MCF 10A (cell line): ENCODE measurements around the gene ETNK1. TPM values are rescaled to one million over a fixed set of nuclear protein-coding genes. Genes with fewer than 3 reads are reported as not detected.

Experiments
- BruUV-seq: library from RNA; stranded (reverse); fragments of 400-500 nt; replicated peaks from 2 replicates; lab custom pipeline; 2021; lab: Mats Ljungman, UMichigan
- CTCF ChIA-PET: fragments of 300-600 bp; sonication (Branson Sonifier 250); formaldehyde crosslinking; extraction: SDS; loops from one replicate; lab custom pipeline; 2021; ENCODE audit warnings: antibody characterized with exemption, inconsistent platforms; lab: Yijun Ruan, JAX
- POLR2A ChIA-PET: fragments of 300-600, 350-650 bp; sonication (Branson Sonifier 250); formaldehyde crosslinking; extraction: SDS; loops from one replicate; lab custom pipeline; 2020; ENCODE audit warnings: antibody characterized with exemption, inconsistent platforms; lab: Yijun Ruan, JAX
- DNase-seq: peaks from one replicate; pipeline ENCODE4 v3.0.0-alpha.2; 2018; ENCODE audit not compliant: unreplicated experiment
- H3K27ac Mint-ChIP-seq: one replicate; pipeline ENCODE4 v1.8.0; 2022; ENCODE audit warnings: mild to moderate bottlenecking, low read depth, mixed read lengths; ENCODE audit not compliant: unreplicated experiment
- H3K27me3 Mint-ChIP-seq: one replicate; pipeline ENCODE4 v1.8.0; 2022; ENCODE audit warnings: mixed read lengths; ENCODE audit not compliant: insufficient read depth, unreplicated experiment
- H3K36me3 Mint-ChIP-seq: one replicate; pipeline ENCODE4 v1.8.0; 2022; ENCODE audit warnings: mild to moderate bottlenecking, moderate library complexity, mixed read lengths; ENCODE audit not compliant: insufficient read depth, unreplicated experiment
- H3K4me1 Mint-ChIP-seq: one replicate; pipeline ENCODE4 v1.8.0; 2022; ENCODE audit warnings: mixed read lengths; ENCODE audit not compliant: insufficient read depth, unreplicated experiment
- H3K4me3 Mint-ChIP-seq: one replicate; pipeline ENCODE4 v1.8.0; 2022; ENCODE audit warnings: mild to moderate bottlenecking, moderate library complexity, mixed read lengths; ENCODE audit not compliant: unreplicated experiment
- H3K9me3 Mint-ChIP-seq: one replicate; pipeline ENCODE4 v1.8.0; 2022; ENCODE audit warnings: mixed read lengths; ENCODE audit not compliant: unreplicated experiment
- intact Hi-C: fragments of 100-400 bp; cut with micrococcal nuclease; formaldehyde crosslinking; loops from 2 replicates; pipeline ENCODE4 v1.14.1; 2022
- total RNA-seq: library from RNA; stranded (reverse); gene quantifications from 2 replicates; pipeline ENCODE4 v1.2.3, GENCODE V29; 2022
- TF ChIP-seq, protein P1 (sequence below): fragments of 200-600 bp; IDR thresholded peaks from one replicate; pipeline ENCODE4 v1.8.0; 2022; ENCODE audit warnings: antibody characterized with exemption, mild to moderate bottlenecking; ENCODE audit not compliant: unreplicated experiment

The ETNK1 gene
- total RNA-seq, 1 experiment from 2014 or later = 38.3 TPM

GRCh38 chr12:22668441-22668840, 43.5 kb downstream of the ETNK1 start:
- Mint-ChIP-seq H3K27me3 (no peaks in the 10 kb centered on the region), H3K4me3 (no peak overlapping the region), H3K36me3 (peaks cover 33% of the 10 kb centered on the region), H3K9me3 (no peaks in the 10 kb centered on the region), H3K4me1 (peaks cover 8% of the 10 kb centered on the region), H3K27ac (no peak overlapping the region)
- no TSS peak for BruUV-seq
- POLR2A ChIA-PET = interaction anchor here (0.7 kb wide), 1 partner anchor 33 kb away, joined by 4 read pairs; no protein-coding TSS in a partner anchor
- no peak for DNase-seq
- CTCF ChIA-PET = no interaction called here
- intact Hi-C loops = no loop called here
- TF ChIP-seq, protein P1, sequence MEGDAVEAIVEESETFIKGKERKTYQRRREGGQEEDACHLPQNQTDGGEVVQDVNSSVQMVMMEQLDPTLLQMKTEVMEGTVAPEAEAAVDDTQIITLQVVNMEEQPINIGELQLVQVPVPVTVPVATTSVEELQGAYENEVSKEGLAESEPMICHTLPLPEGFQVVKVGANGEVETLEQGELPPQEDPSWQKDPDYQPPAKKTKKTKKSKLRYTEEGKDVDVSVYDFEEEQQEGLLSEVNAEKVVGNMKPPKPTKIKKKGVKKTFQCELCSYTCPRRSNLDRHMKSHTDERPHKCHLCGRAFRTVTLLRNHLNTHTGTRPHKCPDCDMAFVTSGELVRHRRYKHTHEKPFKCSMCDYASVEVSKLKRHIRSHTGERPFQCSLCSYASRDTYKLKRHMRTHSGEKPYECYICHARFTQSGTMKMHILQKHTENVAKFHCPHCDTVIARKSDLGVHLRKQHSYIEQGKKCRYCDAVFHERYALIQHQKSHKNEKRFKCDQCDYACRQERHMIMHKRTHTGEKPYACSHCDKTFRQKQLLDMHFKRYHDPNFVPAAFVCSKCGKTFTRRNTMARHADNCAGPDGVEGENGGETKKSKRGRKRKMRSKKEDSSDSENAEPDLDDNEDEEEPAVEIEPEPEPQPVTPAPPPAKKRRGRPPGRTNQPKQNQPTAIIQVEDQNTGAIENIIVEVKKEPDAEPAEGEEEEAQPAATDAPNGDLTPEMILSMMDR = no peak

GRCh38 chr12:22670762-22671161, 45.8 kb downstream of the ETNK1 start:
- Mint-ChIP-seq H3K9me3 (no peaks in the 10 kb centered on the region), H3K36me3 (peaks cover 46% of the 10 kb centered on the region), H3K4me1 (peaks cover 8% of the 10 kb centered on the region), H3K27me3 (no peaks in the 10 kb centered on the region), H3K4me3 (no peak overlapping the region), H3K27ac (no peak overlapping the region)
- intact Hi-C loops = no loop called here
- TF ChIP-seq, protein P1 = peak; percentile 34
- POLR2A ChIA-PET = interaction anchor here (0.6 to 0.7 kb wide), 2 partner anchors 845 to 1287 kb away, joined by 3 to 4 read pairs; no protein-coding TSS in a partner anchor
- CTCF ChIA-PET = interaction anchor here (0.7 to 1.8 kb wide), 9 partner anchors 14 to 589 kb away, joined by 3 to 5 read pairs (median 3); no protein-coding TSS in a partner anchor
- no peak for DNase-seq
- BruUV-seq = no TSS peak

GRCh38 chr12:22672951-22673350, 48.0 kb downstream of the ETNK1 start:
- POLR2A ChIA-PET = interaction anchor here (1.0 kb wide), 1 partner anchor 15 kb away, joined by 3 read pairs; no protein-coding TSS in a partner anchor
- peaks cover 49% of the 10 kb centered on the region for H3K36me3 Mint-ChIP-seq
- TF ChIP-seq, protein P1 = no peak
- no peak overlapping the region for H3K4me3 Mint-ChIP-seq
- peaks cover 8% of the 10 kb centered on the region for H3K4me1 Mint-ChIP-seq
- BruUV-seq = no TSS peak
- CTCF ChIA-PET = interaction anchor here (0.6 to 1.2 kb wide), 3 partner anchors 12 to 304 kb away, joined by 3 to 4 read pairs (median 4); partner anchors contain the start of gene C2CD5
- no peak overlapping the region for H3K27ac Mint-ChIP-seq
- peaks cover 8% of the 10 kb centered on the region for H3K9me3 Mint-ChIP-seq
- intact Hi-C loops = no loop called here
- no peaks in the 10 kb centered on the region for H3K27me3 Mint-ChIP-seq
- DNase-seq = peak; percentile 14

- Mint-ChIP-seq H3K4me3 (no peak overlapping the region), H3K27me3 (no peaks in the 10 kb centered on the region), H3K4me1 (peaks cover 2% of the 10 kb centered on the region), H3K27ac (no peak overlapping the region), H3K9me3 (peaks cover 11% of the 10 kb centered on the region), H3K36me3 (peaks cover 56% of the 10 kb centered on the region)
- intact Hi-C loops = no loop called here
- ChIA-PET POLR2A (interaction anchor here (0.7 kb wide), 1 partner anchor 10 kb away, joined by 3 read pairs; no protein-coding TSS in a partner anchor), CTCF (no interaction called here)
- no peak for DNase-seq
- BruUV-seq = no TSS peak
- TF ChIP-seq, protein P1 = no peak
Measured at GRCh38 chr12:22677781-22678574, 53.0 kb downstream of the ETNK1 start.
